HepG2 (cell line): ENCODE measurements around the gene BAZ1A. TPM values are rescaled to one million over a fixed set of nuclear protein-coding genes. Genes with fewer than 3 reads are reported as not detected.

Experiments used
- CCDC6 ChIP-seq: sonication (generic); formaldehyde crosslinking; IDR thresholded peaks from 2 replicates; pipeline ENCODE4 v1.8.1; 2022; ENCODE audit warnings: mild to moderate bottlenecking, missing genetic modification reagents, moderate library complexity
- DMAP1 ChIP-seq: IDR thresholded peaks from 2 replicates; pipeline ENCODE4 v1.6.1; 2016
- IKZF1 ChIP-seq: fragments of 450-650 bp; IDR thresholded peaks from 2 replicates; pipeline ENCODE4 v1.7.1; 2016
- IRX3 ChIP-seq: sonication (generic); formaldehyde crosslinking; IDR thresholded peaks from 2 replicates; pipeline ENCODE4 v1.8.1; 2023; ENCODE audit warnings: mild to moderate bottlenecking, low read depth, missing genetic modification reagents, borderline replicate concordance
- MIXL1 ChIP-seq: IDR thresholded peaks from 2 replicates; pipeline ENCODE4 v1.6.1; 2016
- MTA1 ChIP-seq: sonication (generic); formaldehyde crosslinking; IDR thresholded peaks from 2 replicates; pipeline ENCODE4 v1.4.0; 2020; ENCODE audit warnings: missing genetic modification reagents, mild to moderate bottlenecking, borderline replicate concordance
- REPIN1 ChIP-seq: sonication (generic); formaldehyde crosslinking; IDR thresholded peaks from 2 replicates; pipeline ENCODE4 v1.8.0; 2022; ENCODE audit warnings: missing genetic modification reagents, low read depth, mild to moderate bottlenecking, borderline replicate concordance
- SOX6 ChIP-seq, 2 experiments: fragments of 450-650 bp in 1 of 2; sonication (generic) in 1 of 2; formaldehyde crosslinking in 1 of 2; IDR thresholded peaks; 2 replicates each; pipeline versions ENCODE4 v1.4.0 to v1.6.1; 2017 to 2020; ENCODE audit warnings: antibody characterized with exemption in 1 of 2, mild to moderate bottlenecking in 1 of 2, missing genetic modification reagents in 1 of 2
- YY1 ChIP-seq: IDR thresholded peaks from 2 replicates; pipeline ENCODE4 v1.6.1; 2011; ENCODE audit warnings: low read length, low read depth, moderate library complexity, mild to moderate bottlenecking; ENCODE audit not compliant: insufficient read depth, insufficient replicate concordance
- ZHX1 ChIP-seq: sonication (generic); formaldehyde crosslinking; IDR thresholded peaks from 2 replicates; pipeline ENCODE4 v1.8.1; 2022; ENCODE audit warnings: low read depth, mild to moderate bottlenecking, missing genetic modification reagents
- ZNF530 ChIP-seq: sonication (generic); formaldehyde crosslinking; IDR thresholded peaks from 2 replicates; pipeline ENCODE4 v1.5.0; 2020; ENCODE audit warnings: low read depth, mild to moderate bottlenecking, missing genetic modification reagents
- ZSCAN20 ChIP-seq: sonication (generic); formaldehyde crosslinking; IDR thresholded peaks from 2 replicates; pipeline ENCODE4 v1.4.0; 2020; ENCODE audit warnings: missing genetic modification reagents, mild to moderate bottlenecking, borderline replicate concordance
- polyA plus RNA-seq, 8 experiments: library from polyadenylated mRNA; depleted of rRNA in 3 of 8; stranded (reverse) in 7 of 8; unstranded in 1 of 8; fragments of >200 nt; fragmentation: Illumina TruSeq in 4 of 8; extraction: Trizol in 4 of 8; gene quantifications; 2 replicates each; pipeline versions ENCODE4 v1.2.1 to v1.2.3, GENCODE V29; 2011 to 2016; ENCODE audit warnings: low read depth in 4 of 8, missing spikeins in 1 of 8, mixed read lengths in 1 of 8; ENCODE audit not compliant: insufficient read depth in 1 of 8
- total RNA-seq, 5 experiments: library from RNA; depleted of rRNA; stranded (reverse); fragments of >200 nt; fragmentation: Illumina TruSeq; extraction: Trizol; gene quantifications; 2 replicates each; pipeline ENCODE4 v1.2.3, GENCODE V29; 2016; ENCODE audit warnings: low read depth in 1 of 5
- TF ChIP-seq, protein P1 (sequence below): sonication (generic); formaldehyde crosslinking; IDR thresholded peaks from 2 replicates; pipeline ENCODE4 v1.4.0; 2020; ENCODE audit warnings: missing genetic modification reagents, mild to moderate bottlenecking, borderline replicate concordance
- TF ChIP-seq, protein P2 (sequence below): sonication (generic); formaldehyde crosslinking; IDR thresholded peaks from 2 replicates; pipeline ENCODE4 v1.4.0; 2020; ENCODE audit warnings: missing genetic modification reagents
- TF ChIP-seq, protein P3 (sequence below): sonication (generic); formaldehyde crosslinking; IDR thresholded peaks from 2 replicates; pipeline ENCODE4 v1.8.1; 2022; ENCODE audit warnings: mild to moderate bottlenecking, missing genetic modification reagents

BAZ1A gene
- total and polyA plus RNA-seq, 2 of the 13 experiments (the other 11 are each of a cell fraction or from before 2014, with no cell fraction given) = 20.9 to 56.8 TPM

GRCh38 chr14:34873589-34874385, 1.4 kb downstream of the BAZ1A start (continued):
- TF ChIP-seq YY1 (no peak), DMAP1 (CRISPR knock-in tag) (peak; percentile 98), ZNF530 (CRISPR knock-in tag) (peak; percentile 88; the same call in 1 of the 2 replicates), SOX6 (IDR thresholded peaks at IDR 0.05) (no peak), SOX6 (CRISPR knock-in tag; IDR thresholded peaks at IDR 0.05) (peak; percentile 83), MIXL1 (CRISPR knock-in tag) (no peak; the same call in 1 of the 2 replicates), ZSCAN20 (CRISPR knock-in tag) (peak; percentile 55; the same call in 1 of the 2 replicates), ZHX1 (CRISPR knock-in tag) (peak; percentile 83; the same call in 1 of the 2 replicates), MTA1 (peak; percentile 98), CCDC6 (peak; percentile 94), IRX3 (peak; percentile 98), IKZF1 (no peak), REPIN1 (CRISPR knock-in tag) (peak; percentile 99)
- TF ChIP-seq, protein P1, sequence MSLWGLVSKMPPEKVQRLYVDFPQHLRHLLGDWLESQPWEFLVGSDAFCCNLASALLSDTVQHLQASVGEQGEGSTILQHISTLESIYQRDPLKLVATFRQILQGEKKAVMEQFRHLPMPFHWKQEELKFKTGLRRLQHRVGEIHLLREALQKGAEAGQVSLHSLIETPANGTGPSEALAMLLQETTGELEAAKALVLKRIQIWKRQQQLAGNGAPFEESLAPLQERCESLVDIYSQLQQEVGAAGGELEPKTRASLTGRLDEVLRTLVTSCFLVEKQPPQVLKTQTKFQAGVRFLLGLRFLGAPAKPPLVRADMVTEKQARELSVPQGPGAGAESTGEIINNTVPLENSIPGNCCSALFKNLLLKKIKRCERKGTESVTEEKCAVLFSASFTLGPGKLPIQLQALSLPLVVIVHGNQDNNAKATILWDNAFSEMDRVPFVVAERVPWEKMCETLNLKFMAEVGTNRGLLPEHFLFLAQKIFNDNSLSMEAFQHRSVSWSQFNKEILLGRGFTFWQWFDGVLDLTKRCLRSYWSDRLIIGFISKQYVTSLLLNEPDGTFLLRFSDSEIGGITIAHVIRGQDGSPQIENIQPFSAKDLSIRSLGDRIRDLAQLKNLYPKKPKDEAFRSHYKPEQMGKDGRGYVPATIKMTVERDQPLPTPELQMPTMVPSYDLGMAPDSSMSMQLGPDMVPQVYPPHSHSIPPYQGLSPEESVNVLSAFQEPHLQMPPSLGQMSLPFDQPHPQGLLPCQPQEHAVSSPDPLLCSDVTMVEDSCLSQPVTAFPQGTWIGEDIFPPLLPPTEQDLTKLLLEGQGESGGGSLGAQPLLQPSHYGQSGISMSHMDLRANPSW = peak; percentile 90; the same call in 1 of the 2 replicates
- TF ChIP-seq, protein P2, sequence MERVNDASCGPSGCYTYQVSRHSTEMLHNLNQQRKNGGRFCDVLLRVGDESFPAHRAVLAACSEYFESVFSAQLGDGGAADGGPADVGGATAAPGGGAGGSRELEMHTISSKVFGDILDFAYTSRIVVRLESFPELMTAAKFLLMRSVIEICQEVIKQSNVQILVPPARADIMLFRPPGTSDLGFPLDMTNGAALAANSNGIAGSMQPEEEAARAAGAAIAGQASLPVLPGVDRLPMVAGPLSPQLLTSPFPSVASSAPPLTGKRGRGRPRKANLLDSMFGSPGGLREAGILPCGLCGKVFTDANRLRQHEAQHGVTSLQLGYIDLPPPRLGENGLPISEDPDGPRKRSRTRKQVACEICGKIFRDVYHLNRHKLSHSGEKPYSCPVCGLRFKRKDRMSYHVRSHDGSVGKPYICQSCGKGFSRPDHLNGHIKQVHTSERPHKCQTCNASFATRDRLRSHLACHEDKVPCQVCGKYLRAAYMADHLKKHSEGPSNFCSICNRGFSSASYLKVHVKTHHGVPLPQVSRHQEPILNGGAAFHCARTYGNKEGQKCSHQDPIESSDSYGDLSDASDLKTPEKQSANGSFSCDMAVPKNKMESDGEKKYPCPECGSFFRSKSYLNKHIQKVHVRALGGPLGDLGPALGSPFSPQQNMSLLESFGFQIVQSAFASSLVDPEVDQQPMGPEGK (CRISPR knock-in tag) = peak; percentile 37; the same call in 1 of the 2 replicates
- TF ChIP-seq, protein P3, sequence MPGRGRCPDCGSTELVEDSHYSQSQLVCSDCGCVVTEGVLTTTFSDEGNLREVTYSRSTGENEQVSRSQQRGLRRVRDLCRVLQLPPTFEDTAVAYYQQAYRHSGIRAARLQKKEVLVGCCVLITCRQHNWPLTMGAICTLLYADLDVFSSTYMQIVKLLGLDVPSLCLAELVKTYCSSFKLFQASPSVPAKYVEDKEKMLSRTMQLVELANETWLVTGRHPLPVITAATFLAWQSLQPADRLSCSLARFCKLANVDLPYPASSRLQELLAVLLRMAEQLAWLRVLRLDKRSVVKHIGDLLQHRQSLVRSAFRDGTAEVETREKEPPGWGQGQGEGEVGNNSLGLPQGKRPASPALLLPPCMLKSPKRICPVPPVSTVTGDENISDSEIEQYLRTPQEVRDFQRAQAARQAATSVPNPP (CRISPR knock-in tag) = peak; percentile 97
